ENCODE data around the gene KRTAP3-1. TPM values are rescaled to one million over a fixed set of nuclear protein-coding genes. Genes with fewer than 3 reads are reported as not detected.
"Not testable (repeated sequence)": the region's sequence is repeated elsewhere in the genome, so short reads cannot be mapped to it uniquely, and the experiment has no call there.

Gene KRTAP3-1
- total and polyA plus RNA-seq, 10 of the 15 experiments (the other 5 are each of a cell fraction or from before 2014, with no cell fraction given): not detected

GRCh38 chr17:41037853-41038350, 29.0 kb upstream of the KRTAP3-1 start:
- no peak overlapping the region for H3K9ac ChIP-seq (ENCODE audit: control insufficient read depth, insufficient read depth, low read length)
- H3K27ac ChIP-seq (ENCODE audit: control insufficient read depth, insufficient read depth): no peak overlapping the region
- ChIA-PET SMC1A (ENCODE audit: uncharacterized antibody, unreplicated experiment) (no interaction called here), CTCF (no interaction called here), POLR2A (no interaction called here), RAD21 (ENCODE audit: unreplicated experiment) (no interaction called here)
- no peak overlapping the region for H3K4me2 ChIP-seq (ENCODE audit: control insufficient read depth, insufficient read depth)
- FAIRE-seq (no peak), DNase-seq (ENCODE audit: low read depth, low spot score) (no peak), ATAC-seq (no peak)
- H3K36me3 ChIP-seq (ENCODE audit: control insufficient read depth in 2 of 2, insufficient read depth in 2 of 2, low read length in 1 of 2): no peaks in the 10 kb centered on the region
- H3K9me3 ChIP-seq (replicated peaks; ENCODE audit: control insufficient read depth, insufficient read depth, low read length): no peaks in the 10 kb centered on the region
- H3K4me1 ChIP-seq (ENCODE audit: control insufficient read depth, insufficient read depth, low read length): no peaks in the 10 kb centered on the region
- intact Hi-C loops (cut with micrococcal nuclease; ENCODE audit: unreplicated experiment) (no loop called here), in situ Hi-C loops (cut with MboI) (no loop called here)
- TF ChIP-seq DPF2 (IDR thresholded peaks at IDR 0.05): no peak
- TF ChIP-seq WRNIP1 (IDR thresholded peaks at IDR 0.05; ENCODE audit: borderline replicate concordance, low read depth, low read length): no peak
- no peak for TF ChIP-seq SREBF2 (IDR thresholded peaks at IDR 0.05; ENCODE audit: low read length)
- no peak for TF ChIP-seq USF2 (IDR thresholded peaks at IDR 0.05; ENCODE audit: borderline replicate concordance, low read depth, low read length)
- TF ChIP-seq EED (IDR thresholded peaks at IDR 0.05; ENCODE audit: low read depth): no peak
- TF ChIP-seq NR2C1 (IDR thresholded peaks at IDR 0.05): no peak
- no peak for TF ChIP-seq ZNF207 (IDR thresholded peaks at IDR 0.05; ENCODE audit: borderline replicate concordance)
- TF ChIP-seq PKNOX1 (IDR thresholded peaks at IDR 0.05): no peak
- TF ChIP-seq IRF3 (IDR thresholded peaks at IDR 0.05): no peak
- TF ChIP-seq BHLHE40 (IDR thresholded peaks at IDR 0.05; ENCODE audit: borderline replicate concordance in 1 of 2, low read depth in 2 of 2, low read length in 1 of 2): no peak
- TF ChIP-seq ELK1 (IDR thresholded peaks at IDR 0.05; ENCODE audit: low read depth, low read length): no peak
- TF ChIP-seq FOXK2 (IDR thresholded peaks at IDR 0.05): no peak
- WGBS (ENCODE audit: insufficient coverage, insufficient replicate concordance, low lambda C conversion rate, missing lambda C conversion rate): 38% methylated on average over 2 of the region's 2 CpGs
- BruUV-seq (replicated peaks): no TSS peak
- no peak overlapping the region for H2AFZ ChIP-seq (ENCODE audit: control insufficient read depth, low read depth, low read length)
- no peaks in the 10 kb centered on the region for H3K79me2 ChIP-seq (ENCODE audit: control insufficient read depth, insufficient read depth, low read length)
- no peak overlapping the region for H3K4me3 ChIP-seq
- no peaks in the 10 kb centered on the region for H4K20me1 ChIP-seq (ENCODE audit: control insufficient read depth, insufficient read depth)
- H3K27me3 ChIP-seq (replicated peaks in 1 of 2; ENCODE audit: control insufficient read depth in 2 of 2, insufficient read depth in 2 of 2, low read length in 1 of 2): no peaks in the 10 kb centered on the region

- H4K20me1 ChIP-seq (ENCODE audit: control insufficient read depth, insufficient read depth); intact Hi-C loops (cut with micrococcal nuclease; ENCODE audit: unreplicated experiment); in situ Hi-C loops (cut with MboI); H3K36me3 ChIP-seq (ENCODE audit: control insufficient read depth in 2 of 2, insufficient read depth in 2 of 2, low read length in 1 of 2); H3K9me3 ChIP-seq (replicated peaks; ENCODE audit: control insufficient read depth, insufficient read depth, low read length); DNase-seq (ENCODE audit: low read depth, low spot score); FAIRE-seq; H3K4me2 ChIP-seq (ENCODE audit: control insufficient read depth, insufficient read depth); H3K4me1 ChIP-seq (ENCODE audit: control insufficient read depth, insufficient read depth, low read length); SMC1A ChIA-PET (ENCODE audit: uncharacterized antibody, unreplicated experiment); RAD21 ChIA-PET (ENCODE audit: unreplicated experiment); H3K27me3 ChIP-seq (replicated peaks in 1 of 2; ENCODE audit: control insufficient read depth in 2 of 2, insufficient read depth in 2 of 2, low read length in 1 of 2); H3K79me2 ChIP-seq (ENCODE audit: control insufficient read depth, insufficient read depth, low read length); ATAC-seq; H3K4me3 ChIP-seq; H3K27ac ChIP-seq (ENCODE audit: control insufficient read depth, insufficient read depth); H2AFZ ChIP-seq (ENCODE audit: control insufficient read depth, low read depth, low read length); H3K9ac ChIP-seq (ENCODE audit: control insufficient read depth, insufficient read depth, low read length); BruUV-seq (replicated peaks); CTCF ChIA-PET; POLR2A ChIA-PET: not testable (repeated sequence)
- 38% methylated on average over 10 of the region's 10 CpGs for WGBS (ENCODE audit: insufficient coverage, insufficient replicate concordance, low lambda C conversion rate, missing lambda C conversion rate)
Measured at GRCh38 chr17:41034346-41034935, 25.5 kb upstream of the KRTAP3-1 start, which contains the start of gene KRTAP1-3. Gene KRTAP1-3, minus strand, starts transcription at chr17:41034874. Its CDS starts 53 bp downstream, at chr17:41034821.

Data from GM12878 (cell line).